B cell (primary cell): Measurements from ENCODE around the gene ARHGAP19. TPM values are rescaled to one million over a fixed set of nuclear protein-coding genes. Genes with fewer than 3 reads are reported as not detected.

Experiments
- ATAC-seq: fragments of 200-7000 bp; cut with Tn5 transposase; one replicate; pipeline ENCODE4 v1.10.0; 2021; ENCODE audit warnings: low read depth, mild to moderate bottlenecking, moderate number of reproducible peaks, moderate library complexity
- CTCF ChIA-PET: fragments of 350-600 bp; sonication (Branson Sonifier 250); formaldehyde crosslinking; loops from one replicate; lab custom pipeline; 2021; ENCODE audit warnings: antibody characterized with exemption, inconsistent platforms; lab: Charles Lee
- POLR2A ChIA-PET: fragments of 350-600 bp; sonication (Branson Sonifier 250); formaldehyde crosslinking; loops from one replicate; lab custom pipeline; 2021; ENCODE audit warnings: antibody characterized with exemption; lab: Charles Lee
- DNase-seq: peaks from one replicate; pipeline ENCODE4 v3.0.0; 2013
- H2AFZ ChIP-seq: 2 replicates; pipeline ENCODE4 v1.6.1; 2012; ENCODE audit warnings: mild to moderate bottlenecking, low read depth, low read length; ENCODE audit not compliant: insufficient read depth, poor library complexity, severe bottlenecking
- H3K27ac ChIP-seq, 2 donors: 1 replicate in 1 of 2; 2 replicates in 1 of 2; pipeline ENCODE4 v1.5.1; 2012 to 2013; ENCODE audit warnings: low read length in 2 of 2, mild to moderate bottlenecking in 2 of 2, moderate library complexity in 1 of 2
- H3K27me3 ChIP-seq, 4 experiments: fragments of 200-600 bp in 1 of 4; sonication (generic) in 1 of 4; replicated peaks in 1 of 4; 1 replicate in 2 of 4; 2 replicates in 2 of 4; pipeline versions ENCODE4 v1.6.1 to v1.7.0; 2013 to 2016; ENCODE audit warnings: low read length in 3 of 4, mild to moderate bottlenecking in 2 of 4, mixed read lengths in 1 of 4, moderate library complexity in 1 of 4; ENCODE audit not compliant: insufficient read depth in 4 of 4, control insufficient read depth in 3 of 4; ENCODE audit errors: control extremely low read depth in 1 of 4
- H3K36me3 ChIP-seq, 2 experiments: replicated peaks in 1 of 2; 1 replicate in 1 of 2; 2 replicates in 1 of 2; pipeline versions ENCODE4 v1.6.1 to v1.7.1; 2013; ENCODE audit warnings: low read length in 1 of 2; ENCODE audit not compliant: insufficient read depth in 2 of 2, control insufficient read depth in 1 of 2; ENCODE audit errors: control extremely low read depth in 1 of 2, extremely low read depth in 1 of 2
- H3K4me1 ChIP-seq, 2 donors: fragments of 200-600 bp in 1 of 2; sonication (generic) in 1 of 2; 1 replicate in 1 of 2; 2 replicates in 1 of 2; pipeline versions ENCODE4 v1.5.1 to v1.6.1; 2013 to 2017; ENCODE audit warnings: low read length in 2 of 2; ENCODE audit not compliant: control insufficient read depth in 2 of 2, insufficient read depth in 2 of 2
- H3K4me2 ChIP-seq: replicated peaks from 2 replicates; pipeline ENCODE3; 2012; ENCODE audit warnings: mild to moderate bottlenecking, low read depth, low read length; ENCODE audit not compliant: poor library complexity, severe bottlenecking
- H3K4me3 ChIP-seq, 5 experiments: fragments of 200-600 bp in 1 of 5; sonication (generic) in 1 of 5; 1 replicate in 3 of 5; 2 replicates in 2 of 5; pipeline versions ENCODE4 v1.5.1 to v1.7.0; 2011 to 2016; ENCODE audit warnings: low read length in 4 of 5, mild to moderate bottlenecking in 4 of 5, low read depth in 2 of 5, control low read depth in 1 of 5, moderate library complexity in 1 of 5; ENCODE audit not compliant: insufficient read depth in 1 of 5; ENCODE audit errors: control extremely low read depth in 1 of 5, extremely low read depth in 1 of 5
- H3K79me2 ChIP-seq: fragments of 200-600 bp; sonication (generic); one replicate; pipeline ENCODE4 v1.6.0; 2016; ENCODE audit warnings: low read length; ENCODE audit not compliant: control insufficient read depth, insufficient read depth
- H3K9ac ChIP-seq: fragments of 200-600 bp; sonication (generic); 2 replicates; pipeline ENCODE4 v1.6.1; 2017; ENCODE audit warnings: mild to moderate bottlenecking, low read length, moderate library complexity
- H3K9me3 ChIP-seq, 3 donors: one replicate each; pipeline versions ENCODE4 v1.6.1 to v1.7.1; 2013; ENCODE audit warnings: low read length in 2 of 3; ENCODE audit not compliant: control insufficient read depth in 2 of 3, insufficient read depth in 1 of 3; ENCODE audit errors: control extremely low read depth in 1 of 3
- H4K20me1 ChIP-seq: 2 replicates; pipeline ENCODE4 v1.6.0; 2012; ENCODE audit warnings: mild to moderate bottlenecking, low read length; ENCODE audit not compliant: insufficient read depth, control insufficient read depth, poor library complexity, severe bottlenecking
- H3K27ac Mint-ChIP-seq: one replicate; pipeline ENCODE4 v1.8.0; 2021; ENCODE audit warnings: mixed read lengths
- H3K27me3 Mint-ChIP-seq: one replicate; pipeline ENCODE4 v1.8.0; 2021; ENCODE audit warnings: mixed read lengths
- H3K4me1 Mint-ChIP-seq: one replicate; pipeline ENCODE4 v1.8.0; 2021; ENCODE audit warnings: mixed read lengths
- H3K4me3 Mint-ChIP-seq: one replicate; pipeline ENCODE4 v1.8.0; 2021; ENCODE audit warnings: mixed read lengths
- H3K9me3 Mint-ChIP-seq: one replicate; pipeline ENCODE4 v1.8.0; 2022; ENCODE audit warnings: mixed read lengths; ENCODE audit not compliant: insufficient read depth
- CTCF ChIP-seq: fragments of 200-600 bp; IDR thresholded peaks from one replicate; pipeline ENCODE4 v1.8.0; 2022; ENCODE audit warnings: antibody characterized with exemption, mild to moderate bottlenecking
- EZH2 ChIP-seq: IDR thresholded peaks from 2 replicates; pipeline ENCODE4 v1.6.1; 2012; ENCODE audit warnings: borderline replicate concordance, low read depth, mild to moderate bottlenecking, moderate library complexity, low read length; ENCODE audit not compliant: insufficient read depth, poor library complexity, severe bottlenecking
- WGBS: methylation state at CpG from one replicate; pipeline ENCODE4 v1.1.5; 2013; ENCODE audit warnings: missing lambda C conversion rate; ENCODE audit not compliant: insufficient coverage; 5-methylcytosine and 5-hydroxymethylcytosine counted together
- intact Hi-C: fragments of 100-400 bp; cut with micrococcal nuclease; formaldehyde crosslinking; loops from one replicate; pipeline ENCODE4 v1.10.0; 2022
- polyA plus RNA-seq: library from polyadenylated mRNA; depleted of rRNA; stranded (reverse); fragments of >200 nt; gene quantifications from 2 replicates; pipeline ENCODE4 v1.2.3, GENCODE V29; 2012
- total RNA-seq, 2 donors: library from RNA; stranded (reverse); fragments of 120-200 nt in 1 of 2; gene quantifications; 1 replicate in 1 of 2; 2 replicates in 1 of 2; pipeline versions ENCODE4 v1.2.3 to v1.2.4, GENCODE V29; 2013 to 2022

Gene ARHGAP19
- total and polyA plus RNA-seq, 2 donors (not counting 1 experiment from before 2014, with no cell fraction given), result 6.4 to 22.5 TPM

- H3K27me3 ChIP-seq, result peaks cover 0 to 36% (median 14%) of the 10 kb centered on the region in 4 experiments
- no peaks in the 10 kb centered on the region for H3K36me3 ChIP-seq
- no peak overlapping the region for H2AFZ ChIP-seq
- ATAC-seq, result no peak
- no peak overlapping the region for H3K4me2 ChIP-seq
- TF ChIP-seq EZH2, result no peak
- no peak overlapping the region for H3K27ac ChIP-seq
- H3K4me3 ChIP-seq, result no peak overlapping the region
- no peaks in the 10 kb centered on the region for H3K9me3 ChIP-seq
- peaks cover 33% of the 10 kb centered on the region for H3K27me3 Mint-ChIP-seq
- H3K4me1 ChIP-seq, result no peaks in the 10 kb centered on the region
- POLR2A ChIA-PET, result no interaction called here
- no peak overlapping the region for H3K9ac ChIP-seq
- H3K4me1 Mint-ChIP-seq, result no peaks in the 10 kb centered on the region
- no peak overlapping the region for H3K27ac Mint-ChIP-seq
- DNase-seq, result no peak
- H3K9me3 Mint-ChIP-seq, result no peaks in the 10 kb centered on the region
- no peaks in the 10 kb centered on the region for H4K20me1 ChIP-seq
- no peak overlapping the region for H3K4me3 Mint-ChIP-seq
- H3K79me2 ChIP-seq, result no peaks in the 10 kb centered on the region
- CTCF ChIA-PET, result interaction anchor here (0.6 to 1.3 kb wide), 2 partner anchors 17 to 36 kb away, joined by 3 to 4 read pairs; no protein-coding TSS in a partner anchor
- intact Hi-C loops, result no loop called here
- WGBS, result 64% methylated on average over 4 of the region's 5 CpGs
Observed at GRCh38 chr10:97176226-97176625, 116.2 kb downstream of the ARHGAP19 start.

- H3K4me3 Mint-ChIP-seq, result no peak overlapping the region
- TF ChIP-seq EZH2 (no peak), CTCF (no peak)
- POLR2A ChIA-PET, result no interaction called here
Observed at GRCh38 chr10:97175586-97175985, 116.9 kb downstream of the ARHGAP19 start.

More at GRCh38 chr10:97175586-97175985, 116.9 kb downstream of the ARHGAP19 start:
- CTCF ChIA-PET, result interaction anchor here (0.6 to 1.1 kb wide), 2 partner anchors 18 to 103 kb away, joined by 3 to 4 read pairs; no protein-coding TSS in a partner anchor
- H3K9ac ChIP-seq, result no peak overlapping the region
- no peaks in the 10 kb centered on the region for H3K9me3 Mint-ChIP-seq
- no peaks in the 10 kb centered on the region for H3K4me1 Mint-ChIP-seq
- no peak overlapping the region for H3K27ac ChIP-seq
- no peaks in the 10 kb centered on the region for H3K9me3 ChIP-seq
- intact Hi-C loops, result no loop called here
- DNase-seq (no peak), ATAC-seq (no peak)
- peaks cover 0 to 34% (median 14%) of the 10 kb centered on the region in 4 experiments for H3K27me3 ChIP-seq
- H4K20me1 ChIP-seq, result no peaks in the 10 kb centered on the region
- H3K36me3 ChIP-seq, result no peaks in the 10 kb centered on the region
- no peak overlapping the region for H3K4me2 ChIP-seq
- H3K27ac Mint-ChIP-seq, result no peak overlapping the region
- 100% methylated on average over 4 of the region's 4 CpGs for WGBS
- H3K4me1 ChIP-seq, result no peaks in the 10 kb centered on the region
- H3K4me3 ChIP-seq, result no peak overlapping the region
- H2AFZ ChIP-seq, result no peak overlapping the region
- no peaks in the 10 kb centered on the region for H3K79me2 ChIP-seq
- H3K27me3 Mint-ChIP-seq, result peaks cover 32% of the 10 kb centered on the region
